ENCODE measurements around the gene MYO1H.
"Not testable (repeated sequence)": the region's sequence is repeated elsewhere in the genome, so short reads cannot be mapped to it uniquely, and the experiment has no call there.

The MYO1H gene

DNA sequence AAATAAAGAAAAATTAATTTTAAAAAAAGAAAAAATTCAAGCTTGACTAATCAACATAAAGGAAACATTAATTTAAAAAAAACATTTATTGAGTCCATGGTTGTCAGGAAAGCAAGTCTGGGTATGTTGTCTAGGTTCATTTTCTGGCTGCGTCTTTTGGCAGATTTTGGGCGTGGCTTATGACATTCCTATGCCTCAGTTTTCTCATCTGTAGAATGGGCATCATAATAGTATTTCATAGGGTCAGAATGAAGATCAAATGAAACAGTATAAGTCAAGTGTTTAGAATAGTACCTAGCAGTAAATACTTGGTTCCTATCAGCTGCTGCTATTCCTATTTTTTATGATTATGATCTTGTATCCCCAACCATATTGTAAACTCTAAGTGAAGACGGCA is 40.5 kb downstream of the MYO1H start:
- H3K79me2 ChIP-seq (ENCODE audit: low read length), result no peaks in the 10 kb centered on the region
- H2AFZ ChIP-seq (ENCODE audit: low read depth, low read length), result no peak overlapping the region
- H3K27ac ChIP-seq (ENCODE audit: low read length), result no peak overlapping the region
- TF ChIP-seq, protein P1, sequence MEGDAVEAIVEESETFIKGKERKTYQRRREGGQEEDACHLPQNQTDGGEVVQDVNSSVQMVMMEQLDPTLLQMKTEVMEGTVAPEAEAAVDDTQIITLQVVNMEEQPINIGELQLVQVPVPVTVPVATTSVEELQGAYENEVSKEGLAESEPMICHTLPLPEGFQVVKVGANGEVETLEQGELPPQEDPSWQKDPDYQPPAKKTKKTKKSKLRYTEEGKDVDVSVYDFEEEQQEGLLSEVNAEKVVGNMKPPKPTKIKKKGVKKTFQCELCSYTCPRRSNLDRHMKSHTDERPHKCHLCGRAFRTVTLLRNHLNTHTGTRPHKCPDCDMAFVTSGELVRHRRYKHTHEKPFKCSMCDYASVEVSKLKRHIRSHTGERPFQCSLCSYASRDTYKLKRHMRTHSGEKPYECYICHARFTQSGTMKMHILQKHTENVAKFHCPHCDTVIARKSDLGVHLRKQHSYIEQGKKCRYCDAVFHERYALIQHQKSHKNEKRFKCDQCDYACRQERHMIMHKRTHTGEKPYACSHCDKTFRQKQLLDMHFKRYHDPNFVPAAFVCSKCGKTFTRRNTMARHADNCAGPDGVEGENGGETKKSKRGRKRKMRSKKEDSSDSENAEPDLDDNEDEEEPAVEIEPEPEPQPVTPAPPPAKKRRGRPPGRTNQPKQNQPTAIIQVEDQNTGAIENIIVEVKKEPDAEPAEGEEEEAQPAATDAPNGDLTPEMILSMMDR (IDR thresholded peaks at IDR 0.05; ENCODE audit: low read depth, low read length), result no peak
- H3K9ac ChIP-seq (ENCODE audit: low read length), result no peak overlapping the region
- 0 out of 2 replicates have a peak, but pooled peaks cover 2% of the 10 kb centered on the region for H3K4me1 ChIP-seq (ENCODE audit: low read length)
- no peaks in the 10 kb centered on the region for H3K9me3 ChIP-seq (ENCODE audit: insufficient read depth, low read length)
- H3K36me3 ChIP-seq (replicated peaks; ENCODE audit: low read depth, low read length), result no peaks in the 10 kb centered on the region
- no peak overlapping the region for H3K4me2 ChIP-seq (ENCODE audit: low read length)
- H3K4me3 ChIP-seq (ENCODE audit: low read length), result no peak overlapping the region
- H4K20me1 ChIP-seq (ENCODE audit: insufficient read depth, low read length), result no peaks in the 10 kb centered on the region
- peaks cover 19% of the 10 kb centered on the region for H3K27me3 ChIP-seq (ENCODE audit: low read depth, low read length)

DNA sequence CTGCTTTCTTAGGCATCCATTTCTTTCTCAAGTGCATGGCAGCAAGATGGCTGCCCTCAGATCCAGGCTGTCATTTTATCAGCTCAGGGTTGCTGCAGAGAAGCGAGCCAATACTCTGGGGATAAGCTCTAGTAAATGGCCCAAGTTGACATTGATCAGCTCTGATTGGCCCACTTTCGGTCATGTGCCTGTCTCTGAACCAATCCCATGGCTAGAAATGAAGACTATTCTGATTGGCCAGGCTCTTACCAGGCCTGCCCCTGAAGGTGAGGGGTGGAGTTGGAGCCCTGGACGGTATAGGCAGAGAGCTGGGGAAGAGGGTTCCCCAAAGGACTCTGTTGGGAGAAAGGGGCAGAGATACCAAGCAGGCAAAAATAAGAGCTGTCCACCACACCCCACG is 41.4 kb downstream of the MYO1H start:
- Histone ChIP-seq H3K4me3 (ENCODE audit: low read length) (no peak overlapping the region), H3K9ac (ENCODE audit: low read length) (no peak overlapping the region), H3K4me1 (ENCODE audit: low read length) (0 out of 2 replicates have a peak, but pooled peaks cover 2% of the 10 kb centered on the region), H2AFZ (ENCODE audit: low read depth, low read length) (no peak overlapping the region), H3K27ac (ENCODE audit: low read length) (no peak overlapping the region), H3K4me2 (ENCODE audit: low read length) (no peak overlapping the region), H3K79me2 (ENCODE audit: low read length) (no peaks in the 10 kb centered on the region), H3K27me3 (ENCODE audit: low read depth, low read length) (peaks cover 9% of the 10 kb centered on the region), H3K36me3 (replicated peaks; ENCODE audit: low read depth, low read length) (no peaks in the 10 kb centered on the region), H3K9me3 (ENCODE audit: insufficient read depth, low read length) (no peaks in the 10 kb centered on the region), H4K20me1 (ENCODE audit: insufficient read depth, low read length) (no peaks in the 10 kb centered on the region)
- TF ChIP-seq, protein P1 (IDR thresholded peaks at IDR 0.05; ENCODE audit: low read depth, low read length), result no peak
- no peak for TF ChIP-seq EZH2phosphoT487 (IDR thresholded peaks at IDR 0.05; ENCODE audit: low read depth)

DNA sequence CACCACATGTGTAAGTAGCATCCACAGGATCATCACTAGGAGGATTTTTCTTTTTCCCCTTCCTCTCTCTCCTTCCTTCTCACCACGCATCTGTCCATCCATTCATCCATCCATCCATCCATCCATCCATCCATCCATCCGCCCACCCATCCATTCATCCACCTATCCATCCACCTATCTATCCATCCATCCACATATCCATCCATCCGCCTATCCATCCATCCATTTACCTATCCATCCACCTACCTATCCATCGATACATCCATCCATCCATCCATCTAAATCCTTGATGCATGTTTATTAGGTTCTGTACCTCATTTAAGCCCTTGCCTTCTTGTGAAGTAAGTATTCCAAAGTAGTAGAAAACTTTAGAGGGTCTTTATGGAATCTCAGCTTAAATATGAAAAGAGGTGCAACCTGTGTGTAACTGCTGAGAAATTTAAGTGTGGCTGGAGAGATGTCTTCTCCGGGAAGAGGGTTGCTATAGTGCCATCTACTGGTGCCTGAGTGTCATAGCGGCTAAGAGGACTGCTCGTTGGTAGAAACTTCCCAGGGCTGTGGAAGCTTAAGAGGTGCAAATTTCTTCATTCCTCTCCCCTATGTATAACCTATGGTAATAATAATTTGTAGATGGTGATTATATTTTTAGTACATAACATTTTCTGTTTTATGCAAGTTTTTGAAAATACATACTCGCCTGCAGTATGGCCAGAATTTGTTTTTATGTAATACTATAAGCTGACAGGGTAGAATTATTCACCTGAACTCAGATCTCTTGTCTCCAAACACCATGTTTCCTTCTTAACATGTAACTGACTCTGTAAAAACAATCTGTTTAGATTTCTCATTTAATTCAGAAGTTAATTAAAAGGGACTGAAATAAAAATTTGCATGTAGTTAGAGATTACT is 46.0 kb downstream of the MYO1H start:
- TF ChIP-seq, protein P1 (IDR thresholded peaks at IDR 0.05; ENCODE audit: low read depth, low read length), result peak; percentile 91
- TF ChIP-seq EZH2phosphoT487 (IDR thresholded peaks at IDR 0.05; ENCODE audit: low read depth), result no peak
- Histone ChIP-seq H3K36me3 (replicated peaks; ENCODE audit: low read depth, low read length) (no peaks in the 10 kb centered on the region), H3K4me1 (ENCODE audit: low read length) (no peaks in the 10 kb centered on the region)

DNA sequence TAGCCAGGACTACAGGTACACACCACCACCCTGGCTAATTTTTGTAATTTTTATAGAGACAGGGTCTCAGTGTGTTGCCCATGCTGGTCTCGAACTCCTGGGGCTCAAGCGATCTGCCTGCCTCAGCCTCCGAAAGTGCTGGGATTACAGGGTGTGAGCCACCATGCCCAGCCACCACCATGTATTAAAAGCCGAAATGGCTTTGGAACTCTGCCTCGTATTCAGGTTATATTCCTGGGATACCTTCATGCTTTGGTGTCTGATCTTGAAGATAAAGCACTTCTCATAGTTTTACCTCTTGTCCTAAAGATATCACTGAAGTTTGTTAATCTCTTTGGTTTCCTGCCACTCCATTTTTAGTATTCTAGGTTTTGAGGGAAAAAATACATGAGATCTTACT is 47.2 kb downstream of the MYO1H start:
- Histone ChIP-seq H3K27ac (ENCODE audit: low read length) (no peak overlapping the region), H3K36me3 (replicated peaks; ENCODE audit: low read depth, low read length) (no peaks in the 10 kb centered on the region), H2AFZ (ENCODE audit: low read depth, low read length) (no peak overlapping the region), H3K9ac (ENCODE audit: low read length) (no peak overlapping the region), H3K4me1 (ENCODE audit: low read length) (no peaks in the 10 kb centered on the region), H4K20me1 (ENCODE audit: insufficient read depth, low read length) (no peaks in the 10 kb centered on the region), H3K4me3 (ENCODE audit: low read length) (no peak overlapping the region), H3K27me3 (ENCODE audit: low read depth, low read length) (peaks cover 3% of the 10 kb centered on the region), H3K79me2 (ENCODE audit: low read length) (no peaks in the 10 kb centered on the region), H3K9me3 (ENCODE audit: insufficient read depth, low read length) (no peaks in the 10 kb centered on the region), H3K4me2 (ENCODE audit: low read length) (no peak overlapping the region)
- TF ChIP-seq, protein P1 (IDR thresholded peaks at IDR 0.05; ENCODE audit: low read depth, low read length), result no peak
- TF ChIP-seq EZH2phosphoT487 (IDR thresholded peaks at IDR 0.05; ENCODE audit: low read depth), result no peak

More for the DNA sequence above, 46.0 kb downstream of the MYO1H start:
- no peaks in the 10 kb centered on the region for H3K79me2 ChIP-seq (ENCODE audit: low read length)
- H3K9me3 ChIP-seq (ENCODE audit: insufficient read depth, low read length), result no peaks in the 10 kb centered on the region
- no peak overlapping the region for H3K27ac ChIP-seq (ENCODE audit: low read length)
- no peak overlapping the region for H3K9ac ChIP-seq (ENCODE audit: low read length)
- no peak overlapping the region for H3K4me2 ChIP-seq (ENCODE audit: low read length)
- H2AFZ ChIP-seq (ENCODE audit: low read depth, low read length), result no peak overlapping the region
- H3K4me3 ChIP-seq (ENCODE audit: low read length), result no peak overlapping the region
- no peaks in the 10 kb centered on the region for H3K27me3 ChIP-seq (ENCODE audit: low read depth, low read length)
- no peaks in the 10 kb centered on the region for H4K20me1 ChIP-seq (ENCODE audit: insufficient read depth, low read length)

DNA sequence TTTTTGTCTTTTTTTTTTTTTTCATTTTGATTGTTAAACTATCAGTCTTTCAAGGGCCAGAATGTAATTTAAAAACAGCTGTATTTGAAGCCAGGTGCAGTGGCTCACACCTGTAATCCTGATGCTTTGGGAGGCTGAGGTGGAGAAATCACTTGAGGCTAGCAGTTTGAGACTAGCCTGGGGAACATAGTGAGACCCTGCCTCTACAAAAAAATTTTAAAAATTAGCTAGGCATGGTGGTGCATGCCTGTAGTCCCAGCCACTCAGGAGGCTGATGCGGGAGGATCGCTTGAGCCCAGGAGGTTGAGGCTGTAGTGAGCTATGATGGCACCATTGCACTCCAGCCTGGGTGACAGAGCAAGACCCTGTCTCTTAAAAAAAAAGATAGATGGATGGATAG is 57.1 kb downstream of the MYO1H start:
- peaks cover 34% of the 10 kb centered on the region for H3K27me3 ChIP-seq (ENCODE audit: low read depth, low read length)
- not testable (repeated sequence) for H3K4me2 ChIP-seq (ENCODE audit: low read length); H3K27ac ChIP-seq (ENCODE audit: low read length); H3K9me3 ChIP-seq (ENCODE audit: insufficient read depth, low read length); H3K9ac ChIP-seq (ENCODE audit: low read length); H2AFZ ChIP-seq (ENCODE audit: low read depth, low read length); H3K4me1 ChIP-seq (ENCODE audit: low read length); H4K20me1 ChIP-seq (ENCODE audit: insufficient read depth, low read length); H3K36me3 ChIP-seq (replicated peaks; ENCODE audit: low read depth, low read length); H3K4me3 ChIP-seq (ENCODE audit: low read length); H3K79me2 ChIP-seq (ENCODE audit: low read length)

DNA sequence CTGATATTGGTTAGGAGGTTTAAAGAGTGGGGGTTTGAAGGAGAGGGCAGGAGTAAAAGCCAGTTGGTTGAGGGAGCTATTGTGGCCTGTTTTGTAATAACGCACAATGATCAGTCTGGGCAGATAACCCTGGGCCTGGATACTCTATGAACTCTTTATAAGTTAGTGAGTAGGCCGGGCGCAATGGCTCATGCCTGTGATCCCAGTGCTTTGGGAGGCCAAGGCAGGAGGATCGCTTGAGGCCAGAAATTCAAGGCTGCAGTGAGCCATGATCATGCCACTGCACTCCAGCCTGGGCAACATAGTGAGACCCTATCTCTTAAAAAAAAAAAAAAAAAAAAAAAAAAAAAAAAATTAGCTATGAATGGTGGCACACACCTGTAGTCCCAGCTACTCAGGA is 58.4 kb downstream of the MYO1H start:
- H3K4me2 ChIP-seq (ENCODE audit: low read length); H3K4me3 ChIP-seq (ENCODE audit: low read length); H3K9me3 ChIP-seq (ENCODE audit: insufficient read depth, low read length); H3K79me2 ChIP-seq (ENCODE audit: low read length); H2AFZ ChIP-seq (ENCODE audit: low read depth, low read length); H3K27ac ChIP-seq (ENCODE audit: low read length); H3K36me3 ChIP-seq (replicated peaks; ENCODE audit: low read depth, low read length); H4K20me1 ChIP-seq (ENCODE audit: insufficient read depth, low read length); H3K9ac ChIP-seq (ENCODE audit: low read length); H3K4me1 ChIP-seq (ENCODE audit: low read length): not testable (repeated sequence)
- H3K27me3 ChIP-seq (ENCODE audit: low read depth, low read length), result peaks cover 23% of the 10 kb centered on the region

All from OCI-LY3 (cell line).